AG09309 (cell line): Measurements from ENCODE around the gene GSTA3.
"Not testable (repeated sequence)": the region's sequence is repeated elsewhere in the genome, so short reads cannot be mapped to it uniquely, and the experiment has no call there.

Source experiments
- DNase-seq: peaks from one replicate; pipeline ENCODE4 v3.0.0-alpha.2; 2010; ENCODE audit warnings: low read depth
- H3K4me3 ChIP-seq: 2 replicates; pipeline ENCODE4 v1.5.1; 2011; ENCODE audit warnings: mild to moderate bottlenecking, low read depth, low read length, moderate library complexity; ENCODE audit not compliant: control insufficient read depth
- CTCF ChIP-seq: IDR thresholded peaks from 2 replicates; pipeline ENCODE4 v1.5.1; 2011; ENCODE audit warnings: mild to moderate bottlenecking, low read depth, low read length, inconsistent platforms; ENCODE audit not compliant: insufficient read depth, control insufficient read depth; ENCODE audit errors: missing control alignments

Gene GSTA3

DNA sequence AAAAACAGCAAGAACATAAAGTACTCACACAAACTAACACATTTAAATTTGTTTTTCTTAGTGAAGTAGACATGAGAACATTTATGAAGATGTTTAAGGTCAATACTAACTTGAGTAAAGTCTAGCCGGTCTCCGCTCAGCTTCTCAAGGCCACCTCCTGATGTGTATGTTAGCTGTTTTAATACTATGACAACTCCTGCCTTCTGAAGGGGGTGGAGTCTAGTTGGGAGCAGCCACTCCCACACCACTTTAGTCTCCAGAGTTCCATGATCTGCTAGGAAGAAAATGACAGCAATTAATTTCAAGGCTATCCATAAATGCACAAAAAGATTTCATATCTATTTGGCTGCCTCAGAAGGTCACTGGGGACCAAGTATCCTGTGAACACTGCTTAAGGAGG, at the start of gene GSTA3:
TSS of gene GSTA3 (minus strand) at position 168 of the 400 bp plus-strand sequence. CDS start 3,864 bp downstream, outside the sequence.
- no peak for TF ChIP-seq CTCF
- DNase-seq: no peak
- H3K4me3 ChIP-seq: no peak within 1 kb of the TSS

DNA sequence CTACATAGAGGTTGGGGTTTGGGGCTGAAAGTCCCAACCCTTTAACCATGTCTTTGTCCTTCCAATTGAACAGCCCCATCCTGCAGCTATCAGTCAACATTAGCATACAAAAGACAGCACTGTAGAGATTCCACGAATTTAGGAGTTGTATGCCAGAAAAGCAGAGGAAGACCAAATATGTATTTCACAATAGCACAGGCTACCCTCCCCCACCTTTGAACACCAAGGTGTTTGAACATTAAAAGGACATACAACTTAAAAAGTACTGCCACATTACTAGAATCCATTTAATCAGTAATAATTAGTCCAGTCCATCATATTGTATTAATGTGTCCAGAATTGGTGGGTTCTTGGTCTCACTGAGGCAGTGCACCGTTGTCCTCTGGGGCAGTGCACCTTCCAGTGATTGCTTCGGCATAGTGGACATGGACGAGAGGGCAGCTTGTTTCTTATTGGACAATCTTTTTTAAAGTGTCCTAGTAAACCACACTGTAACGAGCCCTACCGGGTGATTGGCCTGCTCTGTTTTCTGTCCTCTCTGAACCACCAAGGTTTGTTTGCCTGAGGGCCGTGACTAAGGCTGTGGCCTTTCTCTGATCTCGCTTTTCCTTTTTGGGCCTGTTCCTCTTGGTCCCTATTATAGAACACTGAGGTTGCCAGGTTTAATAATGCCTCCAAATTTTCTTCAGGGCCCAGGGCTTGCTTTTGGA, 49.2 kb upstream of the GSTA3 start:
- no peak for DNase-seq
- no peak for TF ChIP-seq CTCF
- H3K4me3 ChIP-seq: no peak overlapping the region

DNA sequence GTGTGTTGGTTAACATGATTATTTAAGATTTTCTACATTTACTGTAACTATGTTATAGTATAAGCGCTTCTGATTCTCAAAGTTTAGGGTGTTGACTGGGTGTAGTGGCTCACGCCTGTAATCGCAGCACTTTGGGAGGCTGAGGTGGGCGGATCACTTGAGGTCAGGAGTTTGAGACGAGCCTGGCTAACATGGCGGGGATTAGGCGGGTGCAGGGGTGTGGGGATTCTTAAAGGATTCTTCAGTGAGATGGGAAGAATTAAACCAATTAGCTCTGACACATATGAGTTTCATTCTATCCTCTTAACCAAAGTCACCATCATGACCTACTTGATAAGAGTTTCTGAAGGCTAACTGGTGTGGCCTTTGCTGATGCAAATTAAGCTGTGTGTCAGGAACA, 46.4 kb upstream of the GSTA3 start:
- no peak overlapping the region for H3K4me3 ChIP-seq
- no peak for DNase-seq
- no peak for TF ChIP-seq CTCF

GRCh38 chr6:52953911-52954839, 44.7 kb upstream of the GSTA3 start:
- no peak for TF ChIP-seq CTCF
- DNase-seq: no peak
- H3K4me3 ChIP-seq: no peak overlapping the region

DNA sequence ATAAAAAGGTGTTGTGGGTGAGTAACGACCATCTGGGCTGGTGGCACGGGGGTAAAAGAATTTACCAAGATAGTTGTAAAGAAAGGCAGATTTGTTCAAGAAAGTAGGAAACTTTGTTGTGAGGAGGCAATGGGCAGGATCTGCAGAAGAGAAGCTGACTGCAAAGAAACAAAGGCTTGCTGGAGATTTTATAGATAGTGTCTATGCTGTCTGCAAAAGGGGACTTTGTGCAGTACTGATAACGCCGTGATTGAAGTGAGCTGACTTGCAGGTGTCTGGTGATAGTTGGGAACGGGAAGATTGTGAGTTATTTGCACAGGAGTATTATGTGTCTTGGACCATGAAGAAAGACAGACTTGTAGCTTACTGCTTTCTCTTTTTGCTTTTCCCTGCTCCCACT, 36.8 kb upstream of the GSTA3 start:
- no peak overlapping the region for H3K4me3 ChIP-seq
- no peak for DNase-seq
- TF ChIP-seq CTCF: no peak

- DNase-seq, H3K4me3 ChIP-seq: not testable (repeated sequence)
Observed at GRCh38 chr6:52942821-52943220, 33.3 kb upstream of the GSTA3 start.

DNA sequence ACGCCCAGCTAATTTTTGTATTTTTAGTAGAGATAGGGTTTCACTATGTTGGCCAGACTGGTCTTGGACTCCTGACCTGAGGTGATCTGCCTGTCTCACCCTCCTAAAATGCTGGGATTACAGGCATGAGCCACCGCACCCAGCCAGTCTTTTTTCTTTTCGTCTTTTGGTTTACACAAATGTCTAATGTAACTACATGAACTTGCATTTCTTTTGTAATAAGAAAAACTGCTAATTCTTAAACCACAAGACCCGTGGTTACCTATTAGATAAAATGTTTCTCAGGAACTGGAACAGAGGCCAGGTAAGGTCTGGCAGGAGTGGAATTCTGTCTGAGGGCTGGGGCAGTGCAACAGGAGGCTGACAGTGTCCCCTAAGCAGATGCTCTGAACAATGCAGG, 32.7 kb upstream of the GSTA3 start:
- no peak for DNase-seq
- TF ChIP-seq CTCF: no peak

More for the DNA sequence above, 32.7 kb upstream of the GSTA3 start:
- H3K4me3 ChIP-seq: no peak overlapping the region
